ENCODE measurements around the gene IL9R.
"Not testable (repeated sequence)": the region's sequence is repeated elsewhere in the genome, so short reads cannot be mapped to it uniquely, and the experiment has no call there.

The IL9R gene

DNA sequence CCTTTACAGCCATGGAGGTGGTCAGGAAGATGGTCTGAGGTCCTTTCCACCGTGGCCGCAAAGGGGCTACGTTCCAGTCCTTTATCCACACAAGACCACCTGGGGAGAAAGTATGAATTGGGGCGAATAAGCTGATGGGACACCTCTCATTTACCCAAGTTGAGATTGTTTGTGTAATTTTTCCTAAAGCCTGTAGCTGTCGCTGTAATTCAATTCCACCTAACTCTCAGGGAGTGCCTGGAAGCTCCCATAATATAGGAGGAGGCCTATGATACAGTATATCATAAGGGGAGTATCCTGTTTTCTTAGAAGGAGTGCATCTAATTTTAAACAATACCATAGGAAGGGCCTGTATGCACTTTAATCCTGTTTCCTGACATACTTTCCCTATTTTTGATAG is 25.8 kb upstream of the IL9R start:
- not testable (repeated sequence) for H3K4me3 Mint-ChIP-seq; H3K27ac Mint-ChIP-seq; DNase-seq (ENCODE audit: low spot score in 2 of 2); H3K27me3 Mint-ChIP-seq; H3K4me1 Mint-ChIP-seq; ATAC-seq (ENCODE audit: low read depth); H3K36me3 Mint-ChIP-seq
- peaks cover 13% of the 10 kb centered on the region for H3K9me3 Mint-ChIP-seq

DNA sequence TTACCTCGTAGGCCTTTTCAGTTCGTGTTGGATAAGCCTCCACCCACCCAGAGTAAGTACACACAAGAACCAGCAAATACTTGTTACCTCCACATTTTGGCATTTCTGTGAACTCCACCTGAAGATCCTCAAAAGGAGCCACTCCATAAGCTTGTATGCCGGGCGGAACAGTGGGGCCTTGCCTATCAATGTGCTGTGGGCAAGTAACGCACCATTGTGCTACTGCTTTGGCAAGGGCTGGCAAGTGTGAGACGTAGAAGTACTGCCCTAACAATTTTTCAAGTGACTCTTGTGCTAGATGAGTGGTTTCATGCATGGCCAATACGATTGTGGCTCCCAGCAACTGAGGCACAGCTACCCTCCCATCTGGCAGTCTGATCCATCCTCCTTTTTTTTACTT is 25.3 kb upstream of the IL9R start:
- not testable (repeated sequence) for H3K4me3 Mint-ChIP-seq; ATAC-seq (ENCODE audit: low read depth); H3K27me3 Mint-ChIP-seq; H3K36me3 Mint-ChIP-seq; DNase-seq (ENCODE audit: low spot score in 2 of 2); H3K27ac Mint-ChIP-seq; H3K4me1 Mint-ChIP-seq
- H3K9me3 Mint-ChIP-seq: peaks cover 13% of the 10 kb centered on the region

DNA sequence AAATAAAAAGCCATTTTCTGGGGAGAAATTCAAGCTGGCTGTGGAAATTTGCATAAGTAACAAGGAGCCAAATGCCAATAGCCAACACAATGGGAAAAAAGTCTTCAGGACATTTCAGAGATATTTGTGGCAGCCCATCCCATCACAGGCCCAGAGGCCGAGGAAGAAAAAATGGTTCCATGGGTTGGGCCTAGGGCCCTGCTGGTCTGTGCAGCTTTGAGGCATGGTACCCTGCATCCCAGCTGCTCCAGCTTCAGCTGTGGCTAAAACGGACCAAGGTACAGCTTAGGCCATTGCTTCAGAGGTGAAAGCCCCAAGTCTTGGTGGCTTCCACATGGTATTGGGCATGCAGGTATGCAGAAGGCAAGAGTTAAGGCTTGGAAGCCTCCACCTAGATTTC is 14.2 kb upstream of the IL9R start:
- no peak overlapping the region for H3K27ac Mint-ChIP-seq
- H3K9me3 Mint-ChIP-seq: peaks cover 5% of the 10 kb centered on the region
- H3K36me3 Mint-ChIP-seq: no peaks in the 10 kb centered on the region
- H3K27me3 Mint-ChIP-seq: no peaks in the 10 kb centered on the region
- no peak overlapping the region for H3K4me3 Mint-ChIP-seq
- H3K4me1 Mint-ChIP-seq: no peaks in the 10 kb centered on the region
- DNase-seq (ENCODE audit: low spot score in 2 of 2): no peak
- no peak for ATAC-seq (ENCODE audit: low read depth)

DNA sequence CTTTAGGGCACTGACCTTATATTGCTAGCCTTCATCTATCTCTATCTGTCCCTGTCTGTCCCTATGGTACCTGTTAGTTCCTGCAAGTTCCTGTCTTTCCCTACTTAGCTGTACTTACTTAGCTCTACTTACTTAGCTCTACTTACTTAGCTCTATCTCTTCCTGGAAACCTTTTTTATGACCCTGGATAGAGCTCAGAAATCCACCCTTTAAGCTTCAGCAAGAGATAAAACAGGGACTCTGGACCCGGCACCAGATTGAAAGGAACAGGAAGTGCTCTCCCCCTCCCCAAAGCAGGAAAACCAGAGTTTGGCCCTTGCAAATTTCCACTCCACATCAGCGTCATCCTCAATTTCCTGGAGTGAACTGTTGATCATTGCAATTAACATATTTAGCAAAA is 12.3 kb upstream of the IL9R start:
- Mint-ChIP-seq H3K9me3 (peaks cover 5% of the 10 kb centered on the region), H3K4me1 (no peaks in the 10 kb centered on the region), H3K27ac (no peak overlapping the region), H3K36me3 (no peaks in the 10 kb centered on the region), H3K4me3 (no peak overlapping the region), H3K27me3 (peaks cover 3% of the 10 kb centered on the region)
- ATAC-seq (ENCODE audit: low read depth) (no peak), DNase-seq (ENCODE audit: low spot score in 2 of 2) (no peak)

- H3K27me3 Mint-ChIP-seq; H3K36me3 Mint-ChIP-seq; H3K27ac Mint-ChIP-seq; H3K9me3 Mint-ChIP-seq; DNase-seq (ENCODE audit: low spot score in 2 of 2); ATAC-seq (ENCODE audit: low read depth); H3K4me3 Mint-ChIP-seq; H3K4me1 Mint-ChIP-seq: not testable (repeated sequence)
Observed at GRCh38 chrX:155986995-155987394, 10.5 kb upstream of the IL9R start.

DNA sequence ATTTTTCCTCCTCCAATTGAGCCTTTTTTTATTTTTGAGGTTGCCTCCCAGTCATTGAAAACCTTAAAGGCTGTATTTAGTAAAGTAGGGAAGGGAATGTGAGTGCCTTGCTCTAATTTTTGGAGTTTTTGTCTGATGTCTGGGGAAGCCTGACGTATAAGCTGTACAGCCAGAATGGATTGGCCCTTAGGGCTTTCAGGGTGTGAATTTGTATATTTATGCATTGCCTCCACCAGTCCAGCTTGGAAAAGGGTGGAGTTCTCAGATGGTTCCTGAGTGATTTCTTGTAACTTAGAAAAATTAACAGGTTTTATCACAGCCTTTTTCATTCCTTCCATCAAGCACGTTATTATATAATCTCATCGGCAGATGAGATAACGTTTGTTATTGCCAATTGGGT is 8.6 kb upstream of the IL9R start:
- Mint-ChIP-seq H3K4me3 (no peak overlapping the region), H3K36me3 (no peaks in the 10 kb centered on the region), H3K4me1 (no peaks in the 10 kb centered on the region), H3K27ac (no peak overlapping the region), H3K27me3 (peaks cover 5% of the 10 kb centered on the region), H3K9me3 (peaks cover 2% of the 10 kb centered on the region)
- DNase-seq (ENCODE audit: low spot score in 2 of 2): no peak
- no peak for ATAC-seq (ENCODE audit: low read depth)

GRCh38 chrX:155993421-155993820 is 4.1 kb upstream of the IL9R start:
- H3K4me1 Mint-ChIP-seq: no peaks in the 10 kb centered on the region
- H3K36me3 Mint-ChIP-seq: no peaks in the 10 kb centered on the region
- no peak overlapping the region for H3K4me3 Mint-ChIP-seq
- H3K27me3 Mint-ChIP-seq: peaks cover 5% of the 10 kb centered on the region
- peaks cover 2% of the 10 kb centered on the region for H3K9me3 Mint-ChIP-seq
- no peak for DNase-seq (ENCODE audit: low spot score in 2 of 2)
- no peak for ATAC-seq (ENCODE audit: low read depth)
- no peak overlapping the region for H3K27ac Mint-ChIP-seq

DNA sequence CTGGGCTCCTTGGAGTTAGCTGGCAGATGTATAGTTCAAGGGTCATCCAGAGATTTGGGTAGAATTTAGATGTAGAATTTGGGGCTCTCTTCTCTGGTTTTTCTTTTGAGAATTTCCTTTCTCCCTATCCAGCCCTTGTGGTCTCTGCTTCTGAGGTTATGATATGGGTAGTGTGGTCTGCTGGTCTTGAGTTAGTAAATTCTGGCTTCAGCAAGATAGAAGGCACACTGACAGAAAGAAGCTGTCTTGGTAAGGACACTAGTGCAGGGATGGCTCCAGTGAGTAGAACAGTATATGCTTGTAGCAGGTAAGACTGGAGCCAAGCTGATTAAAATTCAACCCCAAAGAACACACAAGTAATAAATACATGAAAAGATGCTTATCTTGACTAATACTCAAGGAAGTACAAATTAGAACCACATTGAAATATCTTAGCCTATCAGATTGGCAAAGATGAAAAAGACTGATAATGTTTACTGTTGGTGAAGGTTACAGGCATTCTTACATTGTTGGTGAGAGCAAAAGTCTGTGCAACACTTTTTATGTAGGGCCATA is 2.1 kb upstream of the IL9R start:
- DNase-seq (ENCODE audit: low spot score in 2 of 2) (no peak), ATAC-seq (ENCODE audit: low read depth) (no peak)
- Mint-ChIP-seq H3K27me3 (peaks cover 2% of the 10 kb centered on the region), H3K4me1 (peaks cover 2% of the 10 kb centered on the region), H3K27ac (no peak overlapping the region), H3K9me3 (peaks cover 2% of the 10 kb centered on the region), H3K4me3 (no peak overlapping the region), H3K36me3 (no peaks in the 10 kb centered on the region)

DNA sequence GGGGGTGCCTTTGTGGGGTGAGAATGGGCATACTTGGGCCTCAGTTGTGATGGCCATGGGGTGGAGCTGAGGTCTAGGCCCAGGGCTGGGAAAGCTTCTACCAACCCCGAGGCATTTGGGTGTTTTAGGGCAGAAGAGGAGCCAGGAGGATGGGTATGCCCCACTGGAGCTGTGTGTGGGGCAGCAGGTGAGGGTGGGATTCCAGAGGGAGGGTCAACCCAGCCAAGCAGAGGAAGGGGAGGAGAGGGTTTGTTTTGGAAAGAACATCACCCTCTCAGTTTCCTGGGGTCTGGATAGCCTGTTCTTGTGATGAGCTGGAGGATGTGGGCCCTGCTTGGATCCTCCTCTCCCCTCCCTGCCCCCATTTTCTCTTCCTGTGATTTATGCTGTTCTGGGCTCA is 620 bp downstream of the IL9R start:
- H3K4me3 Mint-ChIP-seq: no peak overlapping the region
- no peak overlapping the region for H3K27ac Mint-ChIP-seq
- no peaks in the 10 kb centered on the region for H3K36me3 Mint-ChIP-seq
- no peak for ATAC-seq (ENCODE audit: low read depth)
- no peak for DNase-seq (ENCODE audit: low spot score in 2 of 2)
- H3K27me3 Mint-ChIP-seq: peaks cover 2% of the 10 kb centered on the region
- peaks cover 2% of the 10 kb centered on the region for H3K4me1 Mint-ChIP-seq
- peaks cover 2% of the 10 kb centered on the region for H3K9me3 Mint-ChIP-seq

DNA sequence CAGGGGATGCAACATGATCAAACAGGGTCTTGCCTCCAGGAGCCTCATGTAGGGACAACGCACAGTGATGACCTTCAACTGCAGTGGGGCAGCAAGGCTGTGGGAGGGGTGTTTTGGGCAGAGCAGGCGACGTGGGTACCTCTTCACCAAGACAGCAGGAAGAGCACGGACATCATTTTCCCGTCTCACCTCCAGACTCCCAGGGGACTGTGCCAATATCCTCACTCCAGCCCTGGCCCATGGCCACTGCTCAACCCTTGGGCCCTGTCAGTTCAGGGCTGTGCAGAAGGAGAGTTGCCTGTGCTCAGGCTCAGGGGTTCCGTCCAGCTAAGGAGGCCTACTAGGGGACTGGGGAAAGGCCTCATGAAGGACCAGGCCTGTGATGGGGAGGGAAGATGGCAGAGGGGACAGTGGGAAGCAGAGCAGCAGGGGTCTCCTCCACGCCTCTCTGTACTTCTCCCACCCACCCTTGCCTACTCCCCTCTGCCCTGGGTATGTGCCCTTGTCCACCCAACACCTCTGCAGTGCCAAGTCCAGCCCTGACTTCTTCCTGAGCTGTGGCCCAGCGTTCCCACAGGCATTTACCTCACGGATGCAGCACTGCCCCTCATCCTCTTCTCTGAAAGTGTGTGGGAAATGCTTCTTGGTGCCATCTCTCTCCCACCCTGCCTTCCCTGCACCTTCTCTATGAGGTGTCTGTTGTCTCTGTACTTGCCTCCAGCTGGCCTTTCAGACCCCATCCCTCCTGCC is 1.4 kb downstream of the IL9R start:
- Mint-ChIP-seq H3K9me3 (no peaks in the 10 kb centered on the region), H3K27ac (no peak overlapping the region), H3K36me3 (no peaks in the 10 kb centered on the region), H3K4me1 (peaks cover 2% of the 10 kb centered on the region), H3K4me3 (no peak overlapping the region), H3K27me3 (no peaks in the 10 kb centered on the region)
- DNase-seq (ENCODE audit: low spot score in 2 of 2): no peak
- ATAC-seq (ENCODE audit: low read depth): no peak

GRCh38 chrX:155999751-156000150 is 2.3 kb downstream of the IL9R start:
- not testable (repeated sequence) for H3K27me3 Mint-ChIP-seq; H3K27ac Mint-ChIP-seq; ATAC-seq (ENCODE audit: low read depth); H3K9me3 Mint-ChIP-seq; DNase-seq (ENCODE audit: low spot score in 2 of 2); H3K4me1 Mint-ChIP-seq; H3K36me3 Mint-ChIP-seq; H3K4me3 Mint-ChIP-seq

GRCh38 chrX:156000361-156000926 is 2.9 kb downstream of the IL9R start:
- Mint-ChIP-seq H3K9me3 (no peaks in the 10 kb centered on the region), H3K4me3 (no peak overlapping the region), H3K27me3 (no peaks in the 10 kb centered on the region), H3K36me3 (no peaks in the 10 kb centered on the region), H3K27ac (no peak overlapping the region), H3K4me1 (peaks cover 2% of the 10 kb centered on the region)
- no peak for ATAC-seq (ENCODE audit: low read depth)
- no peak for DNase-seq (ENCODE audit: low spot score in 2 of 2)

DNA sequence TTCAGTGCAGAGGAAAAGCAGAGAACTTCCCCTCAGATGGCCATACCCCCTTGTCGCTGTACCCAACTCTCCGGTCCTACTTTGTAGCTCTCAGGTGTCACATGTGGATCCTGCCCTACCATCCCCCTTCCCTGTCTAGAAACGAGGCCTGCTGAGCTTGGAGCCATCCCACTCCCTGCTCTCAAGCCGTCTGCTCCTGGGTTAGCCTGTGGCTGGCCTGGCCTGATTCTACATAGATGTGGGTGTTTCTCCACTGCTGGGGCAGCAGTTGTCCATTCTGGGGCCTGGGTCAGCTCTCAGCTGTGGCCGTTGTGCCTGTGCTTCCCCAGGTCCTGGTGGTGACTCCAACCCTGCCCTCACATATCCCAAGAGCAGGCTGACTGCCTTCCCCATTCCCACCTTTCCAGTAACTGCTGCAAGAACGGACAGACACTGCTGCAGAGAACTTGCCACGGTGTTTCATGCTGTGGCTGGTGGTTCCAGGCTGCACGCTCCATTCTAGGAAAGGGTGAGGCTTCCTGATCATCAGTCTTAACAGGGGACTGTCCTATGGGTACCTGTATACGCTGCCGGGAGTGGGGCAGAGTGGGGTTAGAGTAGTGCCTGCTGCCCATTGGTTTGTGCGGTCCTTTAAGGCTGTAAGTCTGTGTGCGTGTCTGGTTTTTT is 3.6 kb downstream of the IL9R start:
- DNase-seq (ENCODE audit: low spot score in 2 of 2) (no peak), ATAC-seq (ENCODE audit: low read depth) (no peak)
- Mint-ChIP-seq H3K9me3 (no peaks in the 10 kb centered on the region), H3K4me1 (peaks cover 2% of the 10 kb centered on the region), H3K27me3 (no peaks in the 10 kb centered on the region), H3K4me3 (no peak overlapping the region), H3K36me3 (no peaks in the 10 kb centered on the region), H3K27ac (no peak overlapping the region)

DNA sequence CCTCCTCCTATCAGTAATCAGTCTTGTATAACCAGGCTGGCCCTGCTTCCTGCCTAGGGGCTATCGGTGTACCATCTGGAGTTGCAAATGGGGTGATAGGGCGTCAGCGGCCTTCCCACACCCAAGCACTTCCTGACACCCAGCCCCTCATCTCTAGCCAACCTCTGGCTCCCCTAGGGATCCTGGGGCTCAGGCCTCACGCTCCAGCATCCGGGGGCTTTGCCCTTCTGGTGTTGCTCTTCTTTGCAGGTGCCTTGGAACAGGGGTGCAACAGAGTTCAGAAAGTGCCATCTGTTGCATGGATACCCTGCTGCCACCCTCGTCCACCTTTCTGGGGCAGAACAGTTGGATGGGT is 4.1 kb downstream of the IL9R start:
- no peaks in the 10 kb centered on the region for H3K36me3 Mint-ChIP-seq

More for the DNA sequence above, 4.1 kb downstream of the IL9R start:
- Mint-ChIP-seq H3K9me3 (no peaks in the 10 kb centered on the region), H3K4me1 (peaks cover 2% of the 10 kb centered on the region), H3K27ac (no peak overlapping the region), H3K4me3 (no peak overlapping the region), H3K27me3 (no peaks in the 10 kb centered on the region)
- DNase-seq (ENCODE audit: low spot score in 2 of 2): no peak
- no peak for ATAC-seq (ENCODE audit: low read depth)
